DMS53 treated with DMSO at 0.1 percent for 48 hours (cell line): ENCODE data around the gene TBC1D3H.
"Not testable (repeated sequence)": the region's sequence is repeated elsewhere in the genome, so short reads cannot be mapped to it uniquely, and the experiment has no call there.

ENCODE experiments used
- DNase-seq: peaks from one replicate; lab custom pipeline; 2025; ENCODE audit not compliant: unreplicated experiment; lab: John Stamatoyannopoulos, UW

The TBC1D3H gene

GRCh38 chr17:36388385-36389245, at the start of gene TBC1D3H:
Gene TBC1D3H (minus strand): TSS chr17:36388435. CDS start chr17:36386895, 1,540 bp downstream.
- DNase-seq: not testable (repeated sequence)

DNA sequence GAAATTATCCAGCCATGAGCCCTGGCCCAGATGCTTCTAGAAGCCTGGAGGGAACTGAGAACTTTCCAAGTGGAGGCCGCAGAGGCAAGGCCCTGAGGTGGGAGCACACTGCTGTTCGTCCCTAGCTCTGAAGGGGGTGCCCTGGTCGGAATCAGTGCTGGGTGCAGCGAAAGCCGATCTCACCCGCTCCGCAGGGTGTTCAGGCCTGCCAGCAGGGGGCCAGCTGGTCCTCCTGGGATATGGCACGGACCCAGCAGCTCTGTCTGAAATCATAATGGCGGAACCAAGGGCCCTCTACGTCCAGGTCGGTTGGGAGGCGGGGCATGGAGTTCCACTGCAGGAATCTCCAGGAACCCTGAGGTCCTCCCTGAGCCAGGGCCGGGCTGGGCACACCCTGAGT, 40.7 kb upstream of the TBC1D3H start:
- DNase-seq: not testable (repeated sequence)

GRCh38 chr17:36415180-36415941, 27.1 kb upstream of the TBC1D3H start:
- not testable (repeated sequence) for DNase-seq

DNA sequence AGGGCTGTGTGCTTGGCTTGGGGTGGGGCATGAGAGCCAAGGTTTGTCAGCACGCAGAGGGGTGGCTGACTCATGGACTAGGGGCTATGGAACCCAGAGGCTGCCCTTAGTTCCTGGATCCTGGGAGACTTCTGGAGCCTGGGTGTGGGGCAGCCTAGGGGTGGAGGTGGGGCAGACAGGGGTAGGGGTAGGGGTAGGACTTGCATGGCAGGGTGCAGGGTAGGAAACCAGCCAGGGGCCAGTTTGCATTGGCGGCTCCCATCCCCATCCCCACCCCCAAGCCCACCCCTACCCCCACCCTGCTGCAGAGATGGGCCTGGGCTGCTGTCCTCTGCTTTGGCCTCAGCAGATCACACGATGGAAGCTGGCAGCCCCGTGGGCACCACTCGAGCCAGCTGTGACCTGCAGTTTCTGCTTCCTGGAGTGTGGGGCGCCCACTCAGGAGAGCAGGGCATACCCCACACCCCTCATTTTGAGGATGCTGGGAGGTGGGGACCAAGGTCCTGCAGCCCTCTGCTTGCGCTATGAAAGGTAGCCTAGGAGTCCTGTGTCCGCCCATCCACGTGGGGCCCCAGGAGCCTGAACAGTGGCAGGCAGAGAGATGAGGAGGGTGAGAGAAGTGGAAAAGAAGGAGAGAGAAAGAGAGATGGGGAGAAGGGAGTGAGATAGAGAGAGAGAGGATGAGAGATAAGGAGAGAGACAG, 2.9 kb upstream of the TBC1D3H start:
- not testable (repeated sequence) for DNase-seq

GRCh38 chr17:36375938-36376337, 12.3 kb downstream of the TBC1D3H start:
- DNase-seq: not testable (repeated sequence)

DNA sequence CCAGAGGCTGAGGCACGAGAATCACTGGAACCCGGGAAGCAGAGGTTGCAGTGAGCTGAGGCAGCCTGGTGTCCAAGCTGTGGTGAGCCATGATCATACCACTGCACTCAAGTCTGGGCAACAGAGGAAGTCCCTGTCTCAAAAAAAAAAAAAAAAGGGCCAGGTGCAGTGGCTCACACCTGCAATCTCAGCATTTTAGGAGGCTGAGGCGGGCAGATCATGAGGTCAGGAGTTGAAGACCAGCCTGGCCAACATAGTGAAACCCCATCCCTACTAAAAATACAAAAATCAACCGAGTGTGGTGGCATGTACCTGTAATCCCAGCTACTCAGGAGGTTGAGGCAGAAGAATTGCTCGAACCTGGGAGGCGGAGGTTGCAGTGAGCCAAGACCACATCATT, 25.7 kb downstream of the TBC1D3H start:
- DNase-seq: not testable (repeated sequence)
